GM19452 (cell line): ENCODE results near the gene GRK2.

ENCODE experiments used
- ATAC-seq: cut with Tn5 transposase; IDR thresholded peaks from one replicate; pipeline ENCODE4 v1.9.1; 2021; ENCODE audit not compliant: unreplicated experiment

GRK2 gene

GRCh38 chr11:67269401-67270255, 3.4 kb downstream of the GRK2 start:
- ATAC-seq, result no peak

- no peak for ATAC-seq
These were observed 4.3 kb downstream of the GRK2 start for GRCh38 chr11:67270256-67271204.

GRCh38 chr11:67271205-67271540, 4.9 kb downstream of the GRK2 start:
- no peak for ATAC-seq

GRCh38 chr11:67271541-67272284, 5.4 kb downstream of the GRK2 start:
- no peak for ATAC-seq

- ATAC-seq, result no peak
These were observed 6.3 kb downstream of the GRK2 start for GRCh38 chr11:67272327-67273259.

- ATAC-seq, result no peak
These were observed 7.2 kb downstream of the GRK2 start for GRCh38 chr11:67273260-67273990.

GRCh38 chr11:67274768-67275605, 8.7 kb downstream of the GRK2 start:
- ATAC-seq, result no peak

- no peak for ATAC-seq
These were observed 9.5 kb downstream of the GRK2 start for GRCh38 chr11:67275606-67276409.

GRCh38 chr11:67276781-67277230, 10.5 kb downstream of the GRK2 start:
- ATAC-seq, result no peak

GRCh38 chr11:67277231-67277961, 11.1 kb downstream of the GRK2 start:
- peak; percentile 77 for ATAC-seq

- ATAC-seq, result no peak
These were observed 12.1 kb downstream of the GRK2 start for GRCh38 chr11:67278135-67278938.

GRCh38 chr11:67278939-67279588, 12.8 kb downstream of the GRK2 start:
- no peak for ATAC-seq

- ATAC-seq, result no peak
These were observed 13.5 kb downstream of the GRK2 start for GRCh38 chr11:67279589-67280340.

GRCh38 chr11:67280341-67280787, 14.1 kb downstream of the GRK2 start:
- no peak for ATAC-seq
